ENCODE measurements around the gene SDK1.

Gene SDK1

GRCh38 chr7:3568516-3568915 lies 267.5 kb downstream of the SDK1 start:
- no peak overlapping the region for H3K4me3 ChIP-seq (replicated peaks; ENCODE audit: low read depth, low read length)
- no peak for DNase-seq (ENCODE audit: extremely low read depth, low read depth)
- TF ChIP-seq CTCF (IDR thresholded peaks at IDR 0.05; ENCODE audit: low read depth, low read length, missing control alignments) = no peak

- H3K4me3 ChIP-seq (replicated peaks; ENCODE audit: low read depth, low read length) = no peak overlapping the region
- no peak for DNase-seq (ENCODE audit: extremely low read depth, low read depth)
- TF ChIP-seq CTCF (IDR thresholded peaks at IDR 0.05; ENCODE audit: low read depth, low read length, missing control alignments) = no peak
These were observed 268.6 kb downstream of the SDK1 start for GRCh38 chr7:3569643-3570042.

GRCh38 chr7:3573151-3573550 lies 272.1 kb downstream of the SDK1 start:
- no peak for DNase-seq (ENCODE audit: extremely low read depth, low read depth)
- no peak for TF ChIP-seq CTCF (IDR thresholded peaks at IDR 0.05; ENCODE audit: low read depth, low read length, missing control alignments)

GRCh38 chr7:3574386-3574785 lies 273.3 kb downstream of the SDK1 start:
- DNase-seq (ENCODE audit: extremely low read depth, low read depth) = no peak
- TF ChIP-seq CTCF (IDR thresholded peaks at IDR 0.05; ENCODE audit: low read depth, low read length, missing control alignments) = no peak
- no peak overlapping the region for H3K4me3 ChIP-seq (replicated peaks; ENCODE audit: low read depth, low read length)

More at GRCh38 chr7:3573151-3573550, 272.1 kb downstream of the SDK1 start:
- H3K4me3 ChIP-seq (replicated peaks; ENCODE audit: low read depth, low read length) = no peak overlapping the region

- no peak overlapping the region for H3K4me3 ChIP-seq (replicated peaks; ENCODE audit: low read depth, low read length)
- no peak for TF ChIP-seq CTCF (IDR thresholded peaks at IDR 0.05; ENCODE audit: low read depth, low read length, missing control alignments)
- DNase-seq (ENCODE audit: extremely low read depth, low read depth) = no peak
These were observed 274.9 kb downstream of the SDK1 start for GRCh38 chr7:3575753-3576531.

GRCh38 chr7:3578399-3578798 lies 277.3 kb downstream of the SDK1 start:
- no peak for DNase-seq (ENCODE audit: extremely low read depth, low read depth)
- no peak for TF ChIP-seq CTCF (IDR thresholded peaks at IDR 0.05; ENCODE audit: low read depth, low read length, missing control alignments)
- H3K4me3 ChIP-seq (replicated peaks; ENCODE audit: low read depth, low read length) = no peak overlapping the region
